Liver (tissue), 9 donors: ENCODE results near the gene SCARB1. TPM values are rescaled to one million over a fixed set of nuclear protein-coding genes. Genes with fewer than 3 reads are reported as not detected.

Source experiments
- DNase-seq: peaks from one replicate; pipeline ENCODE4 v3.0.0-alpha.2; 2017; ENCODE audit warnings: low spot score
- H3K27ac ChIP-seq, 2 donors: one replicate each; pipeline ENCODE4 v1.7.0; 2013; ENCODE audit warnings: inconsistent platforms in 2 of 2, low read length in 2 of 2, control low read depth in 1 of 2, low read depth in 1 of 2, mild to moderate bottlenecking in 1 of 2
- H3K27me3 ChIP-seq, 4 donors: one replicate each; pipeline versions ENCODE4 v1.6.1 to v1.7.0; 2013; ENCODE audit warnings: low read length in 3 of 4, inconsistent platforms in 1 of 4, mild to moderate bottlenecking in 1 of 4, moderate library complexity in 1 of 4; ENCODE audit not compliant: control insufficient read depth in 4 of 4, insufficient read depth in 4 of 4
- H3K36me3 ChIP-seq, 4 donors: one replicate each; pipeline versions ENCODE4 v1.6.1 to v1.7.0; 2013; ENCODE audit warnings: low read length in 3 of 4, mild to moderate bottlenecking in 3 of 4, low read depth in 1 of 4, moderate library complexity in 1 of 4; ENCODE audit not compliant: control insufficient read depth in 4 of 4, insufficient read depth in 3 of 4
- H3K4me1 ChIP-seq, 4 donors: one replicate each; pipeline versions ENCODE4 v1.6.1 to v1.7.0; 2013; ENCODE audit warnings: low read length in 3 of 4, mild to moderate bottlenecking in 3 of 4, moderate library complexity in 1 of 4; ENCODE audit not compliant: control insufficient read depth in 4 of 4, insufficient read depth in 4 of 4
- H3K4me3 ChIP-seq, 3 donors: one replicate each; pipeline versions ENCODE4 v1.6.1 to v1.7.0; 2013; ENCODE audit warnings: low read length in 3 of 3, control low read depth in 1 of 3, low read depth in 1 of 3, mild to moderate bottlenecking in 1 of 3
- H3K9ac ChIP-seq, 2 donors: one replicate each; pipeline ENCODE4 v1.7.0; 2013; ENCODE audit warnings: low read length in 2 of 2, mild to moderate bottlenecking in 2 of 2, moderate library complexity in 2 of 2, control low read depth in 1 of 2, low read depth in 1 of 2
- H3K9me3 ChIP-seq, 4 donors: one replicate each; pipeline versions ENCODE4 v1.6.1 to v1.7.0; 2013; ENCODE audit warnings: low read length in 3 of 4; ENCODE audit not compliant: control insufficient read depth in 4 of 4
- FOXA1 ChIP-seq: IDR thresholded peaks from 2 replicates; pipeline ENCODE4 v1.6.1; 2016; ENCODE audit warnings: antibody characterized with exemption
- FOXA2 ChIP-seq: IDR thresholded peaks from 2 replicates; pipeline ENCODE4 v1.6.1; 2016; ENCODE audit warnings: antibody characterized with exemption
- GABPA ChIP-seq, 2 donors: IDR thresholded peaks in 1 of 2; conservative IDR thresholded peaks in 1 of 2; 2 replicates each; pipeline ENCODE4 v1.6.1; 2016; ENCODE audit warnings: antibody characterized with exemption in 2 of 2, mild to moderate bottlenecking in 1 of 2, moderate library complexity in 1 of 2
- HNF4A ChIP-seq, 2 donors: conservative IDR thresholded peaks; 2 replicates each; pipeline ENCODE4 v1.6.1; 2016; ENCODE audit warnings: antibody characterized with exemption in 2 of 2, mild to moderate bottlenecking in 2 of 2
- HNF4G ChIP-seq: IDR thresholded peaks from 2 replicates; pipeline ENCODE4 v1.6.1; 2016; ENCODE audit warnings: antibody characterized with exemption
- JUND ChIP-seq, 2 donors: IDR thresholded peaks; 2 replicates each; pipeline ENCODE4 v1.6.1; 2016; ENCODE audit warnings: antibody characterized with exemption in 2 of 2
- RXRA ChIP-seq, 2 donors: IDR thresholded peaks; 2 replicates each; pipeline ENCODE4 v1.6.1; 2017 to 2018; ENCODE audit warnings: antibody characterized with exemption in 2 of 2, mild to moderate bottlenecking in 1 of 2
- SP1 ChIP-seq: IDR thresholded peaks from 2 replicates; pipeline ENCODE4 v1.6.1; 2018; ENCODE audit warnings: antibody characterized with exemption, mild to moderate bottlenecking
- TAF1 ChIP-seq: conservative IDR thresholded peaks from 2 replicates; pipeline ENCODE4 v1.6.1; 2016; ENCODE audit warnings: antibody characterized with exemption, mild to moderate bottlenecking
- WGBS: extraction: QIAGEN DNeasy Blood & Tissue Kit; methylation state at CpG from one replicate; pipeline ENCODE4 v1.1.7; 2013; 5-methylcytosine and 5-hydroxymethylcytosine counted together
- polyA plus RNA-seq, 2 donors: library from polyadenylated mRNA; stranded (reverse) in 1 of 2; unstranded in 1 of 2; fragments of 200-250 nt in 1 of 2; fragments of >200 nt in 1 of 2; fragmentation: Nextera tagmentation in 1 of 2; extraction: Ambion mirVana in 1 of 2; gene quantifications; one replicate each; pipeline versions ENCODE4 v1.2.1 to v1.2.3, GENCODE V29; 2013 to 2015
- total RNA-seq, 2 donors: library from RNA; depleted of rRNA; stranded (reverse); fragments of >200 nt; gene quantifications; one replicate each; pipeline ENCODE4 v1.2.3, GENCODE V29; 2014
- TF ChIP-seq, protein P1 (sequence below): IDR thresholded peaks from 2 replicates; pipeline ENCODE4 v1.6.1; 2016; ENCODE audit warnings: antibody characterized with exemption
- TF ChIP-seq, protein P2 (sequence below): IDR thresholded peaks from 2 replicates; pipeline ENCODE4 v1.6.1; 2016; ENCODE audit warnings: antibody characterized with exemption
- TF ChIP-seq, protein P3 (sequence below): fragments of 150-350 bp; IDR thresholded peaks from 2 replicates; pipeline ENCODE4 v1.5.1; 2017; ENCODE audit warnings: improper control_type of control experiment, low read depth, low read length; ENCODE audit not compliant: missing input control
- TF ChIP-seq, protein P4 (sequence below): IDR thresholded peaks from 2 replicates; pipeline ENCODE4 v1.6.1; 2016; ENCODE audit warnings: antibody characterized with exemption, mild to moderate bottlenecking
- TF ChIP-seq, protein P5 (sequence below): IDR thresholded peaks from 2 replicates; pipeline ENCODE4 v1.6.1; 2016; ENCODE audit warnings: antibody characterized with exemption
- donor health status: healthy.
- donor health status: healthy.
- donor health status: healthy.
- donor health status: healthy.
- donor health status: healthy.

Gene SCARB1
- total and polyA plus RNA-seq, 4 donors, result 85.3 to 289 (median 141) TPM

DNA sequence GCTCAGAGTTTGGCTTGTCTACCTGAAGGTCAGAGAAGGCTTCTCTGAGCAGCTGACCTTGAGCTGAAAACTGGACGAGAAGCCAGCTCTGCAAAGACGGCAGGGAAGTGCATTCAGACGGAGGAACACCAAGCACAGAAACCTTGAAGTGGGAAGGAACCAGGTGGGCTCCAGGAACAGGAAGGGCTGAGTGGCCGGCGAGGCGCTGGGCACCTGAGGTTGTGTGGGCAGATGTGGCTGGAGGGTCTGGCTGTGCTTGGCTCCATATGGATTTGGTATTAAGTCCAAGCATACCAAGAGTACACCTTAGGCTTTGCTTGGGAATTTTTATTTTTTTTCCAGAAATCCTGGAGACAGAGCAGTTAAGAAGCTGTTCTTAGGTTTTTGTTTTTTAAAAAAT, 130.6 kb downstream of the SCARB1 start:
- Histone ChIP-seq H3K27ac (no peak overlapping the region), H3K4me3 (no peak overlapping the region), H3K27me3 (no peaks in the 10 kb centered on the region), H3K36me3 (no peaks in the 10 kb centered on the region), H3K9me3 (no peaks in the 10 kb centered on the region), H3K4me1 (peaks cover 1 to 13% (median 11%) of the 10 kb centered on the region in 4 donors), H3K9ac (no peak overlapping the region)
- 67% methylated on average over 6 of the region's 6 CpGs for WGBS
- TF ChIP-seq FOXA2 (no peak), HNF4G (no peak), RXRA (IDR thresholded peaks at IDR 0.05) (no peak), TAF1 (no peak), GABPA (IDR thresholded peaks at IDR 0.05 in 1 of 2, conservative IDR thresholded peaks at IDR 0.05 in 1 of 2) (no peak), SP1 (no peak), JUND (IDR thresholded peaks at IDR 0.05) (no peak)
- TF ChIP-seq, protein P1, sequence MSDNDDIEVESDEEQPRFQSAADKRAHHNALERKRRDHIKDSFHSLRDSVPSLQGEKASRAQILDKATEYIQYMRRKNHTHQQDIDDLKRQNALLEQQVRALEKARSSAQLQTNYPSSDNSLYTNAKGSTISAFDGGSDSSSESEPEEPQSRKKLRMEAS, result no peak
- TF ChIP-seq, protein P2, sequence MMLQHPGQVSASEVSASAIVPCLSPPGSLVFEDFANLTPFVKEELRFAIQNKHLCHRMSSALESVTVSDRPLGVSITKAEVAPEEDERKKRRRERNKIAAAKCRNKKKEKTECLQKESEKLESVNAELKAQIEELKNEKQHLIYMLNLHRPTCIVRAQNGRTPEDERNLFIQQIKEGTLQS, result no peak
- DNase-seq, result no peak

DNA sequence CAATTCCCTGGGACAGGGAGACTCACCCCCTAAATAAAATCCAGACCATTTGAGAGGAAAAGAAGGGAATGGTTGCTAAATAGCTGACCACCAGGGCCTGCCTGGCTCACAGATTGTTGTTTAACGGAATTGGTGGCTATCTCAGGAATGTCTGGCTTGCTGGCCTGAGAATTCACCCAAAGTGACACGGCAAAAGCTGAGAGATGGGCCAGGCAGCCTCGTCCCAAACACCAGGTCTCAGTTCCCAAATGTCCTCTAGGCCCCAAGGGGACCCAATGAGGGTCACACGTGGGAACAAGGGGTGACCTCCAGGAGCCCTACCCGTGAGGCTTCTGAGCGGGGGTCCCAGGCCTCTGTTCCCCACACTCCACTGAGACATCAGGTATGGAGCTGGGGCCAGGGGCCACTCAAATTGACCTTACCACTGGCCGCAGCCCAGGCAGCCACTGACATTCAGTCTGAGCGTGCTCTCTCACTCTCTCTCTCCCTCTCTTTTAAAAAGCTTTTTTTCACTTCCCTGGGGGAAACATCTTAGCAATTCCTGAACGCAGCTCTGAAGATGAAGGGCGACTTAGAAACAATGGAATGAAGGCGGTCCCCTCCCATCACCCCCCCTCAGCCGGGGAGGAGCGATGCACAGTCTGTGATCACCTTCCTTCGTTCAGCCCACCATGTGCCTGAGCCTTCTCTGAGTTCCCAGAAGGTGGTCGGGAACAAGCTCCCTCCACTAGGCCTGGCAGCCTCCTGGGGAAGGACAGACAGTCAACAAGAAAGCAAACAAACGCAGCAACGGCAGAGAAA, 131.2 kb downstream of the SCARB1 start:
- Histone ChIP-seq H3K4me3 (no peak overlapping the region), H3K27me3 (no peaks in the 10 kb centered on the region), H3K4me1 (peaks cover 1 to 12% (median 10%) of the 10 kb centered on the region in 4 donors), H3K9me3 (no peaks in the 10 kb centered on the region), H3K9ac (no peak overlapping the region), H3K27ac (no peak overlapping the region), H3K36me3 (no peaks in the 10 kb centered on the region)
- WGBS, result 79% methylated on average over 17 of the region's 17 CpGs
- DNase-seq, result no peak
- TF ChIP-seq, protein P2, result no peak
- no peak for TF ChIP-seq TAF1
- no peak for TF ChIP-seq RXRA (IDR thresholded peaks at IDR 0.05)
- no peak for TF ChIP-seq FOXA2

DNA sequence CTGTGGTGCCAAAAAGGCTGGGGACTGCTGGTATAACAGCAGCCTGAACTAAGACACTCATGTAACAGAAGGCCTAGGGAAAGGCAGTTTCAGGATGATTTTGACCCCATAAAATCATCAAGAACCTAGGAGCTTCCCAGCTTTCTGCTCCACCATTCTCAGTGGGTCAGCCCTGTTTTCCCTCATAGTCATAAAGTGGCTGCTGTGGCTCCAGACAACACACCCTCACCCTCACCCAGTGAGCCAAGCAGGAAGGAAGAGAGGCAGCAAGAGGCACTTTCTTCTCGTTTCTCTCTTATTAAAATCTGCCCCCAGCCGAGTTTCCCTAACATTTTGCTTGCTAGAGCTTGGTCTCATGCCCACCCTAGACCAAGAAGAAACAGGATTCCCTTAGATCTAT, 131.8 kb downstream of the SCARB1 start:
- H3K9me3 ChIP-seq, result no peaks in the 10 kb centered on the region
- no peak overlapping the region for H3K4me3 ChIP-seq
- no peak overlapping the region for H3K27ac ChIP-seq
- 92% methylated on average over 2 of the region's 2 CpGs for WGBS
- TF ChIP-seq GABPA (IDR thresholded peaks at IDR 0.05 in 1 of 2, conservative IDR thresholded peaks at IDR 0.05 in 1 of 2) (no peak), RXRA (IDR thresholded peaks at IDR 0.05) (no peak), FOXA1 (no peak), HNF4A (conservative IDR thresholded peaks at IDR 0.05) (no peak), SP1 (no peak)
- TF ChIP-seq, protein P3, sequence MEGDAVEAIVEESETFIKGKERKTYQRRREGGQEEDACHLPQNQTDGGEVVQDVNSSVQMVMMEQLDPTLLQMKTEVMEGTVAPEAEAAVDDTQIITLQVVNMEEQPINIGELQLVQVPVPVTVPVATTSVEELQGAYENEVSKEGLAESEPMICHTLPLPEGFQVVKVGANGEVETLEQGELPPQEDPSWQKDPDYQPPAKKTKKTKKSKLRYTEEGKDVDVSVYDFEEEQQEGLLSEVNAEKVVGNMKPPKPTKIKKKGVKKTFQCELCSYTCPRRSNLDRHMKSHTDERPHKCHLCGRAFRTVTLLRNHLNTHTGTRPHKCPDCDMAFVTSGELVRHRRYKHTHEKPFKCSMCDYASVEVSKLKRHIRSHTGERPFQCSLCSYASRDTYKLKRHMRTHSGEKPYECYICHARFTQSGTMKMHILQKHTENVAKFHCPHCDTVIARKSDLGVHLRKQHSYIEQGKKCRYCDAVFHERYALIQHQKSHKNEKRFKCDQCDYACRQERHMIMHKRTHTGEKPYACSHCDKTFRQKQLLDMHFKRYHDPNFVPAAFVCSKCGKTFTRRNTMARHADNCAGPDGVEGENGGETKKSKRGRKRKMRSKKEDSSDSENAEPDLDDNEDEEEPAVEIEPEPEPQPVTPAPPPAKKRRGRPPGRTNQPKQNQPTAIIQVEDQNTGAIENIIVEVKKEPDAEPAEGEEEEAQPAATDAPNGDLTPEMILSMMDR, result no peak
- TF ChIP-seq, protein P1, result no peak
- TF ChIP-seq, protein P4, sequence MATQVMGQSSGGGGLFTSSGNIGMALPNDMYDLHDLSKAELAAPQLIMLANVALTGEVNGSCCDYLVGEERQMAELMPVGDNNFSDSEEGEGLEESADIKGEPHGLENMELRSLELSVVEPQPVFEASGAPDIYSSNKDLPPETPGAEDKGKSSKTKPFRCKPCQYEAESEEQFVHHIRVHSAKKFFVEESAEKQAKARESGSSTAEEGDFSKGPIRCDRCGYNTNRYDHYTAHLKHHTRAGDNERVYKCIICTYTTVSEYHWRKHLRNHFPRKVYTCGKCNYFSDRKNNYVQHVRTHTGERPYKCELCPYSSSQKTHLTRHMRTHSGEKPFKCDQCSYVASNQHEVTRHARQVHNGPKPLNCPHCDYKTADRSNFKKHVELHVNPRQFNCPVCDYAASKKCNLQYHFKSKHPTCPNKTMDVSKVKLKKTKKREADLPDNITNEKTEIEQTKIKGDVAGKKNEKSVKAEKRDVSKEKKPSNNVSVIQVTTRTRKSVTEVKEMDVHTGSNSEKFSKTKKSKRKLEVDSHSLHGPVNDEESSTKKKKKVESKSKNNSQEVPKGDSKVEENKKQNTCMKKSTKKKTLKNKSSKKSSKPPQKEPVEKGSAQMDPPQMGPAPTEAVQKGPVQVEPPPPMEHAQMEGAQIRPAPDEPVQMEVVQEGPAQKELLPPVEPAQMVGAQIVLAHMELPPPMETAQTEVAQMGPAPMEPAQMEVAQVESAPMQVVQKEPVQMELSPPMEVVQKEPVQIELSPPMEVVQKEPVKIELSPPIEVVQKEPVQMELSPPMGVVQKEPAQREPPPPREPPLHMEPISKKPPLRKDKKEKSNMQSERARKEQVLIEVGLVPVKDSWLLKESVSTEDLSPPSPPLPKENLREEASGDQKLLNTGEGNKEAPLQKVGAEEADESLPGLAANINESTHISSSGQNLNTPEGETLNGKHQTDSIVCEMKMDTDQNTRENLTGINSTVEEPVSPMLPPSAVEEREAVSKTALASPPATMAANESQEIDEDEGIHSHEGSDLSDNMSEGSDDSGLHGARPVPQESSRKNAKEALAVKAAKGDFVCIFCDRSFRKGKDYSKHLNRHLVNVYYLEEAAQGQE, result no peak
- TF ChIP-seq, protein P5, sequence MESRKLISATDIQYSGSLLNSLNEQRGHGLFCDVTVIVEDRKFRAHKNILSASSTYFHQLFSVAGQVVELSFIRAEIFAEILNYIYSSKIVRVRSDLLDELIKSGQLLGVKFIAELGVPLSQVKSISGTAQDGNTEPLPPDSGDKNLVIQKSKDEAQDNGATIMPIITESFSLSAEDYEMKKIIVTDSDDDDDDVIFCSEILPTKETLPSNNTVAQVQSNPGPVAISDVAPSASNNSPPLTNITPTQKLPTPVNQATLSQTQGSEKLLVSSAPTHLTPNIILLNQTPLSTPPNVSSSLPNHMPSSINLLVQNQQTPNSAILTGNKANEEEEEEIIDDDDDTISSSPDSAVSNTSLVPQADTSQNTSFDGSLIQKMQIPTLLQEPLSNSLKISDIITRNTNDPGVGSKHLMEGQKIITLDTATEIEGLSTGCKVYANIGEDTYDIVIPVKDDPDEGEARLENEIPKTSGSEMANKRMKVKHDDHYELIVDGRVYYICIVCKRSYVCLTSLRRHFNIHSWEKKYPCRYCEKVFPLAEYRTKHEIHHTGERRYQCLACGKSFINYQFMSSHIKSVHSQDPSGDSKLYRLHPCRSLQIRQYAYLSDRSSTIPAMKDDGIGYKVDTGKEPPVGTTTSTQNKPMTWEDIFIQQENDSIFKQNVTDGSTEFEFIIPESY, result no peak
- no peak overlapping the region for H3K9ac ChIP-seq
- H3K4me1 ChIP-seq, result peaks cover 1 to 18% (median 12%) of the 10 kb centered on the region in 4 donors
- H3K36me3 ChIP-seq, result no peaks in the 10 kb centered on the region
- H3K27me3 ChIP-seq, result no peaks in the 10 kb centered on the region
- DNase-seq, result no peak
